ENCODE measurements around the gene NWD2. TPM values are rescaled to one million over a fixed set of nuclear protein-coding genes. Genes with fewer than 3 reads are reported as not detected.

The NWD2 gene
- total RNA-seq, 2 donors from 2014 or later, result 0.07 to 0.08 TPM

DNA sequence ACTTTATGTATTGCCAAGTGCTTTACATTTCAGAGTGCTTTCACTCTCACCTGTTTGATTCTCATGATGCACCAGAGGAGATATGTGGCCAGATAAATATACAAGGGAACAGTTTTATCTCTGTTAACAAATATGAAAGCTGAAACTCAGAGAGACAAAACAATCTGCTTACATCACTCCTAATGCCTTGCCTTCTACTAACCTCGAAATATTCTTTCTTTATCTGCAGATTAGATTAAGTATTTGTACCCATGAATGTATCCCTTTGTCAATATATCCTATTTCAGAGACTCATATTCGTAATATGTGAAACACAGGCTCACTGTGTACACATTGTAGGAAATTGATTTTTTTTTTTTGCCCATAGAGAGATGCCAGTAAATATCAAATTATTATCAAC, 178.1 kb downstream of the NWD2 start:
- no peak overlapping the region for H3K27ac ChIP-seq
- no peaks in the 10 kb centered on the region for H3K9me3 ChIP-seq
- no peak overlapping the region for H3K4me3 ChIP-seq
- H3K4me1 ChIP-seq, result no peaks in the 10 kb centered on the region
- H3K27me3 ChIP-seq, result no peaks in the 10 kb centered on the region
- H3K36me3 ChIP-seq, result no peaks in the 10 kb centered on the region
- TF ChIP-seq, protein P1, sequence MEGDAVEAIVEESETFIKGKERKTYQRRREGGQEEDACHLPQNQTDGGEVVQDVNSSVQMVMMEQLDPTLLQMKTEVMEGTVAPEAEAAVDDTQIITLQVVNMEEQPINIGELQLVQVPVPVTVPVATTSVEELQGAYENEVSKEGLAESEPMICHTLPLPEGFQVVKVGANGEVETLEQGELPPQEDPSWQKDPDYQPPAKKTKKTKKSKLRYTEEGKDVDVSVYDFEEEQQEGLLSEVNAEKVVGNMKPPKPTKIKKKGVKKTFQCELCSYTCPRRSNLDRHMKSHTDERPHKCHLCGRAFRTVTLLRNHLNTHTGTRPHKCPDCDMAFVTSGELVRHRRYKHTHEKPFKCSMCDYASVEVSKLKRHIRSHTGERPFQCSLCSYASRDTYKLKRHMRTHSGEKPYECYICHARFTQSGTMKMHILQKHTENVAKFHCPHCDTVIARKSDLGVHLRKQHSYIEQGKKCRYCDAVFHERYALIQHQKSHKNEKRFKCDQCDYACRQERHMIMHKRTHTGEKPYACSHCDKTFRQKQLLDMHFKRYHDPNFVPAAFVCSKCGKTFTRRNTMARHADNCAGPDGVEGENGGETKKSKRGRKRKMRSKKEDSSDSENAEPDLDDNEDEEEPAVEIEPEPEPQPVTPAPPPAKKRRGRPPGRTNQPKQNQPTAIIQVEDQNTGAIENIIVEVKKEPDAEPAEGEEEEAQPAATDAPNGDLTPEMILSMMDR (IDR thresholded peaks at IDR 0.05), result no peak
- DNase-seq (ENCODE audit: low spot score), result no peak

- no peak overlapping the region for H3K4me3 ChIP-seq
- TF ChIP-seq, protein P1 (IDR thresholded peaks at IDR 0.05), result no peak
- no peak overlapping the region for H3K27ac ChIP-seq
- no peaks in the 10 kb centered on the region for H3K4me1 ChIP-seq
- DNase-seq (ENCODE audit: low spot score), result no peak
- no peaks in the 10 kb centered on the region for H3K36me3 ChIP-seq
- no peaks in the 10 kb centered on the region for H3K9me3 ChIP-seq
- no peaks in the 10 kb centered on the region for H3K27me3 ChIP-seq
Measured at GRCh38 chr4:37423310-37423709, 178.8 kb downstream of the NWD2 start.

GRCh38 chr4:37424753-37425152, 180.2 kb downstream of the NWD2 start:
- Histone ChIP-seq H3K4me3 (no peak overlapping the region), H3K27ac (no peak overlapping the region), H3K27me3 (no peaks in the 10 kb centered on the region), H3K9me3 (no peaks in the 10 kb centered on the region), H3K36me3 (no peaks in the 10 kb centered on the region), H3K4me1 (no peaks in the 10 kb centered on the region)
- no peak for DNase-seq (ENCODE audit: low spot score)
- TF ChIP-seq, protein P1 (IDR thresholded peaks at IDR 0.05), result no peak

- TF ChIP-seq, protein P1 (IDR thresholded peaks at IDR 0.05), result no peak
- no peaks in the 10 kb centered on the region for H3K4me1 ChIP-seq
- DNase-seq (ENCODE audit: low spot score), result no peak
- no peak overlapping the region for H3K4me3 ChIP-seq
- no peaks in the 10 kb centered on the region for H3K36me3 ChIP-seq
- no peaks in the 10 kb centered on the region for H3K9me3 ChIP-seq
- H3K27ac ChIP-seq, result no peak overlapping the region
- H3K27me3 ChIP-seq, result no peaks in the 10 kb centered on the region
Measured at GRCh38 chr4:37425857-37426256, 181.3 kb downstream of the NWD2 start.

- no peaks in the 10 kb centered on the region for H3K36me3 ChIP-seq
- TF ChIP-seq, protein P1 (IDR thresholded peaks at IDR 0.05), result no peak
- H3K9me3 ChIP-seq, result no peaks in the 10 kb centered on the region
- H3K27me3 ChIP-seq, result no peaks in the 10 kb centered on the region
- no peak overlapping the region for H3K27ac ChIP-seq
- H3K4me1 ChIP-seq, result no peaks in the 10 kb centered on the region
- DNase-seq (ENCODE audit: low spot score), result no peak
- H3K4me3 ChIP-seq, result no peak overlapping the region
Measured at GRCh38 chr4:37427193-37427592, 182.7 kb downstream of the NWD2 start.

- no peak overlapping the region for H3K4me3 ChIP-seq
- TF ChIP-seq, protein P1 (IDR thresholded peaks at IDR 0.05), result no peak
- DNase-seq (ENCODE audit: low spot score), result no peak
- no peaks in the 10 kb centered on the region for H3K27me3 ChIP-seq
- no peaks in the 10 kb centered on the region for H3K9me3 ChIP-seq
- no peak overlapping the region for H3K27ac ChIP-seq
- no peaks in the 10 kb centered on the region for H3K4me1 ChIP-seq
- H3K36me3 ChIP-seq, result no peaks in the 10 kb centered on the region
Measured at GRCh38 chr4:37429906-37430305, 185.4 kb downstream of the NWD2 start.
